Erythroblast (primary cell): Measurements from ENCODE around the gene ALS2CL.

Experiments
- GATA1 ChIP-seq: IDR thresholded peaks from 2 replicates; pipeline ENCODE4 v1.6.1; 2011; ENCODE audit warnings: low read depth, mild to moderate bottlenecking, control low read depth, low read length, moderate library complexity
- POLR2A ChIP-seq: IDR thresholded peaks from 2 replicates; pipeline ENCODE4 v1.6.1; 2011; ENCODE audit warnings: mild to moderate bottlenecking, low read length

DNA sequence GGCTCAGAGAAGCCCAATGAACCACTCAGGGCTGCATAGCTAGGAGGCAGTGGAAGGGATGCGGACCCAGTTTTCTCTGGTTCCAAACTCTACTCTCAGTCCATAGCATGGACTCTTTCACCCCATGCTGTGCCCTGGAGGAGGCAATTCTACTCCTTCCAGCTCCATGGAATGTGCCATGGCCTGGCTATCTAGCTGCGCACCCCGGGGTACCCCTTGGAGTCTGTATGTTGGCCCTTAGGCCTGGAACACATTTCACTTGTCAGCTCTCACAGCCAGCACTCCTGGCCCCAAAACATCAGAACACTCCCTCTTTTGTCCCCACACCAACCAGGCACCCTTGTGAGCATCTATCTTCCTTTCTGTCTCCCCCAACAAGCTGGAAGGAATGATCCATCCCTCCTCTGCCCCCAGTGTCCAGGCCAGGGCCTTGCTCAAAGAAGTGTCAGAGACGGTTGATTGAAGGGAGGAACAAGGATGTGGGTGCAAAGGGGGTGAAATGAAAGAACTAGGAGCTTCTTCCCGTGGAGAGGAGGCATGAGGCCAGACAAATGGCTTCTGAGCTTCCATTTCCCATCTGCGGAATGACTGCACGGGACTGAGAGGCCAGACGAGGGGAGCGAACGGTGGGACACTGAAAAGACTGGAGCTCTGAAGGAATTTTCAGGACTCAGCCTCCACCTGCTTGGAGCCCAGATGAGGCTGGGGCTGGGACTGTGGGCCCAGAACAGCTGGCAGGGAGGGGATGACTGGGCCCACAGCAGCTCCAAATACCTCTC, 21.4 kb upstream of the ALS2CL start:
- TF ChIP-seq POLR2A = no peak
- no peak for TF ChIP-seq GATA1
